K562 (cell line): Measurements from ENCODE around the gene KIF6.

ENCODE experiments used
- ARID4B ChIP-seq: sonication (generic); formaldehyde crosslinking; IDR thresholded peaks from 2 replicates; pipeline ENCODE4 v1.8.0; 2022; ENCODE audit warnings: mild to moderate bottlenecking, missing genetic modification reagents
- FOXP4 ChIP-seq: sonication (generic); formaldehyde crosslinking; IDR thresholded peaks from 2 replicates; pipeline ENCODE4 v1.8.0; 2022; ENCODE audit warnings: mild to moderate bottlenecking, missing genetic modification reagents, borderline replicate concordance
- SFPQ ChIP-seq: fragments of 200-400 bp; formaldehyde crosslinking; IDR thresholded peaks from 2 replicates; pipeline ENCODE4 v1.6.1; 2017; ENCODE audit warnings: mild to moderate bottlenecking, low read depth, low read length, moderate library complexity
- ZBTB8A ChIP-seq: fragments of 450-650 bp; IDR thresholded peaks from 2 replicates; pipeline ENCODE4 v1.6.1; 2018; ENCODE audit warnings: mild to moderate bottlenecking, moderate library complexity; ENCODE audit not compliant: partially characterized antibody
- ZNF609 ChIP-seq: sonication (generic); formaldehyde crosslinking; IDR thresholded peaks from 2 replicates; pipeline ENCODE4 v1.8.1; 2023; ENCODE audit warnings: missing genetic modification reagents, mild to moderate bottlenecking, borderline replicate concordance

GRCh38 chr6:39696986-39697788 lies 28.0 kb downstream of the KIF6 start:
- TF ChIP-seq ZBTB8A (no peak), FOXP4 (CRISPR knock-in tag) (no peak), ZNF609 (CRISPR knock-in tag) (no peak), SFPQ (no peak), ARID4B (CRISPR knock-in tag) (no peak)
